WI38 (cell line): Measurements from ENCODE around the gene GAR1.

Experiments used
- H3K4me3 ChIP-seq: 2 replicates; pipeline ENCODE4 v1.5.1; 2011; ENCODE audit warnings: low read depth, mild to moderate bottlenecking, control low read depth, low read length
- CTCF ChIP-seq: IDR thresholded peaks from 2 replicates; pipeline ENCODE4 v1.5.1; 2012; ENCODE audit warnings: low read depth, mild to moderate bottlenecking, control low read depth, low read length

GAR1 gene

GRCh38 chr4:109818268-109818667, 2.7 kb downstream of the GAR1 start:
- H3K4me3 ChIP-seq = no peak overlapping the region
- TF ChIP-seq CTCF = no peak

- H3K4me3 ChIP-seq = no peak overlapping the region
Observed at GRCh38 chr4:109820563-109820962, 5.0 kb downstream of the GAR1 start.

GRCh38 chr4:109821185-109821584, 5.6 kb downstream of the GAR1 start:
- no peak overlapping the region for H3K4me3 ChIP-seq
- TF ChIP-seq CTCF = no peak

More at GRCh38 chr4:109820563-109820962, 5.0 kb downstream of the GAR1 start:
- no peak for TF ChIP-seq CTCF

GRCh38 chr4:109826719-109827118, 11.2 kb downstream of the GAR1 start:
- peak; percentile 24; the same call in 1 of the 2 replicates for TF ChIP-seq CTCF
- no peak overlapping the region for H3K4me3 ChIP-seq

- no peak for TF ChIP-seq CTCF
- H3K4me3 ChIP-seq = no peak within 1 kb of the TSS
Observed at GRCh38 chr4:109827672-109828071, 12.1 kb downstream of the GAR1 start, which contains the start of gene RRH. Gene RRH, plus strand, starts transcription at chr4:109827972. Its CDS starts 56 bp downstream, at chr4:109828028.

GRCh38 chr4:109833756-109834155, 18.2 kb downstream of the GAR1 start:
- H3K4me3 ChIP-seq = no peak overlapping the region
- no peak for TF ChIP-seq CTCF

- no peak overlapping the region for H3K4me3 ChIP-seq
- TF ChIP-seq CTCF = no peak
Observed at GRCh38 chr4:109836985-109837384, 21.4 kb downstream of the GAR1 start.
